ENCODE measurements around the gene TOMM20.

GRCh38 chr1:235077571-235078479 lies 50.8 kb downstream of the TOMM20 start:
- no peak for TF ChIP-seq CTCF (IDR thresholded peaks at IDR 0.05)
- no peak for TF ChIP-seq REST (IDR thresholded peaks at IDR 0.05; ENCODE audit: insufficient read depth in 1 of 2, low read depth in 2 of 2, low read length in 1 of 2)
- no peak for TF ChIP-seq POLR2AphosphoS5 (IDR thresholded peaks at IDR 0.05; ENCODE audit: low read depth, low read length)
